ENCODE results near the gene ADCY10. TPM values are rescaled to one million over a fixed set of nuclear protein-coding genes. Genes with fewer than 3 reads are reported as not detected.
"Not testable (repeated sequence)": the region's sequence is repeated elsewhere in the genome, so short reads cannot be mapped to it uniquely, and the experiment has no call there.

ADCY10 gene
- total RNA-seq, 1 donor from 2014 or later, result 0.27 TPM

DNA sequence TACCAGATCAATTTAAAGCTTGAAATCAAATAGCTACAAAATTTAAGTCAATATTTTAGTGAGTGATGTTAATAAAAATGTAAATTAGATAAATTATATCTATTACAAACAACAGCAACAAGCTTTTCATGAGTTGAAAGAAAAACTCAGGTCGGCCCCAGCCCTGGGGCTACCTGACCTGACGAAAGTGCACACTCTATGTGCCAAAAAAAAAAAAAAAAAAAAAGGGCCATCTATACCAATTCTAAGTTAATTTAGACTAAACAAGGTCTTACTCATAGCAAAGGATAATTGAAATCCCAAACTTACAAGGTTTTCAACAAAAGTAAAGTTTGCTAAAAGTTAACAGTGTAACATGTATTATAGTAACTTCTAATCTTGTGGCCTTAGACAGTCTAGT is 47.6 kb downstream of the ADCY10 start:
- not testable (repeated sequence) for H3K36me3 ChIP-seq (ENCODE audit: insufficient read depth, low read length); H3K27me3 ChIP-seq (ENCODE audit: insufficient read depth, low read length); H4K20me1 ChIP-seq (ENCODE audit: insufficient read depth, low read length); H3K27ac ChIP-seq (ENCODE audit: low read depth, low read length); H3K27ac Mint-ChIP-seq (ENCODE audit: unreplicated experiment); H3K36me3 Mint-ChIP-seq (ENCODE audit: low read depth, unreplicated experiment); FAIRE-seq; H3K27me3 Mint-ChIP-seq (ENCODE audit: low read depth, unreplicated experiment); H3K4me1 Mint-ChIP-seq (ENCODE audit: low read depth, unreplicated experiment); H3K9me3 Mint-ChIP-seq (ENCODE audit: unreplicated experiment); H3K4me2 ChIP-seq (ENCODE audit: low read length); H3K9ac ChIP-seq (ENCODE audit: low read length); H3K4me3 ChIP-seq (ENCODE audit: insufficient read depth, low read depth, low read length); H3K9me3 ChIP-seq (ENCODE audit: insufficient read depth, low read depth, low read length); H3K4me1 ChIP-seq (ENCODE audit: insufficient read depth, low read length); H2AFZ ChIP-seq (ENCODE audit: low read depth, low read length); H3K79me2 ChIP-seq (ENCODE audit: insufficient read depth, low read length); DNase-seq (ENCODE audit: low read depth); H3K4me3 Mint-ChIP-seq (ENCODE audit: unreplicated experiment)

DNA sequence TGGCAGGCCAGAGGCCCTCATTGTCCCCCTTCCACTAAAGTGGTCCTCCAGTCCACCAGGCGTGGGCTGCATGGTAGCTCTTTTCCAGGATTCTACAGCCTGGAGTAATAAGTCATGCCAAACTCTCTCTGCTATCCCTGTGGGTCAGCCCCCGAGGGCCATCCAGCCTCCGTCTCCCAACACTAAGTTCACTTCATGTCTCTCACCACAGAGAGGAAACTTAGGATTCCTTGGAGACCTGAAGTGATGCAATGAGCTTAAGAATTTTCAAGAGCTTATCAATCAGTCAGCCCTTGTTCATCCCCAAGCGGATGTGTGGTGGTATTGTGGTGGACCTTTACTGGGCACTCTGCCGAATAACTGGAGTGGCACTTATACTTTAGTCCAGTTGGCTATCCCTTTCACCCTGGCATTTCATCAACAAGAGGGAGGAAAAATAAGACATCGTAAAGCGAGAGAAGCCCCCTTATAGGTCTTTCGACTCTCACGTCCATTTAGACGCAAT is 48.1 kb downstream of the ADCY10 start:
- not testable (repeated sequence) for H3K79me2 ChIP-seq (ENCODE audit: insufficient read depth, low read length); H3K4me2 ChIP-seq (ENCODE audit: low read length); H3K9me3 ChIP-seq (ENCODE audit: insufficient read depth, low read depth, low read length); H3K36me3 ChIP-seq (ENCODE audit: insufficient read depth, low read length); H2AFZ ChIP-seq (ENCODE audit: low read depth, low read length); H3K9ac ChIP-seq (ENCODE audit: low read length); FAIRE-seq; H3K27me3 Mint-ChIP-seq (ENCODE audit: low read depth, unreplicated experiment); H3K9me3 Mint-ChIP-seq (ENCODE audit: unreplicated experiment); H3K36me3 Mint-ChIP-seq (ENCODE audit: low read depth, unreplicated experiment); H3K4me3 Mint-ChIP-seq (ENCODE audit: unreplicated experiment); H3K4me3 ChIP-seq (ENCODE audit: insufficient read depth, low read depth, low read length); H3K27me3 ChIP-seq (ENCODE audit: insufficient read depth, low read length); H3K27ac ChIP-seq (ENCODE audit: low read depth, low read length); H4K20me1 ChIP-seq (ENCODE audit: insufficient read depth, low read length); H3K4me1 Mint-ChIP-seq (ENCODE audit: low read depth, unreplicated experiment); H3K4me1 ChIP-seq (ENCODE audit: insufficient read depth, low read length)
- DNase-seq (ENCODE audit: low read depth), result peak; percentile 13
- H3K27ac Mint-ChIP-seq (ENCODE audit: unreplicated experiment), result peak overlapping the region; percentile 30

DNA sequence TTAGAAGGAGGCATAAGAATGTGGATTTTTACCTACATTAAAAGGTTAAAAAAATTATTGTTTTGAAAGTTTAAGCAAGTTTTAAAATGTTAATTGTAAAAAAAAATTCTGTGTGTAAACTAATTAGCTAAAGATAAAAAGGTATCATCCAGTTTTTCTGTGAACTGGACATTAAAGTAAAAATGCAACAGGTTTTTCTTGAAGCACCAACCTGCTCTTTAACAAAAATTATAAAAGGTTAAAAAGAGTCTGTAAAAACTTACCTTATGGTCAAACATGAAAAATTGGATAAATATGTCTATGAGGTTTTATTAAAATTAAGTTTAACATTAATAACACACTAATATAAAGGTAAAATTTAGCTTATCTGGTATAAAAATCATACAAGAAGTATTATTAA is 48.7 kb downstream of the ADCY10 start:
- H3K4me3 Mint-ChIP-seq (ENCODE audit: unreplicated experiment); H3K4me1 Mint-ChIP-seq (ENCODE audit: low read depth, unreplicated experiment); FAIRE-seq; H3K9me3 Mint-ChIP-seq (ENCODE audit: unreplicated experiment); H3K79me2 ChIP-seq (ENCODE audit: insufficient read depth, low read length); H3K4me2 ChIP-seq (ENCODE audit: low read length); H3K9me3 ChIP-seq (ENCODE audit: insufficient read depth, low read depth, low read length); H3K27me3 ChIP-seq (ENCODE audit: insufficient read depth, low read length); H3K4me1 ChIP-seq (ENCODE audit: insufficient read depth, low read length); H3K27ac Mint-ChIP-seq (ENCODE audit: unreplicated experiment); H3K36me3 ChIP-seq (ENCODE audit: insufficient read depth, low read length); H3K9ac ChIP-seq (ENCODE audit: low read length); H4K20me1 ChIP-seq (ENCODE audit: insufficient read depth, low read length); H3K36me3 Mint-ChIP-seq (ENCODE audit: low read depth, unreplicated experiment); H3K27ac ChIP-seq (ENCODE audit: low read depth, low read length); DNase-seq (ENCODE audit: low read depth); H2AFZ ChIP-seq (ENCODE audit: low read depth, low read length); H3K4me3 ChIP-seq (ENCODE audit: insufficient read depth, low read depth, low read length); H3K27me3 Mint-ChIP-seq (ENCODE audit: low read depth, unreplicated experiment): not testable (repeated sequence)

DNA sequence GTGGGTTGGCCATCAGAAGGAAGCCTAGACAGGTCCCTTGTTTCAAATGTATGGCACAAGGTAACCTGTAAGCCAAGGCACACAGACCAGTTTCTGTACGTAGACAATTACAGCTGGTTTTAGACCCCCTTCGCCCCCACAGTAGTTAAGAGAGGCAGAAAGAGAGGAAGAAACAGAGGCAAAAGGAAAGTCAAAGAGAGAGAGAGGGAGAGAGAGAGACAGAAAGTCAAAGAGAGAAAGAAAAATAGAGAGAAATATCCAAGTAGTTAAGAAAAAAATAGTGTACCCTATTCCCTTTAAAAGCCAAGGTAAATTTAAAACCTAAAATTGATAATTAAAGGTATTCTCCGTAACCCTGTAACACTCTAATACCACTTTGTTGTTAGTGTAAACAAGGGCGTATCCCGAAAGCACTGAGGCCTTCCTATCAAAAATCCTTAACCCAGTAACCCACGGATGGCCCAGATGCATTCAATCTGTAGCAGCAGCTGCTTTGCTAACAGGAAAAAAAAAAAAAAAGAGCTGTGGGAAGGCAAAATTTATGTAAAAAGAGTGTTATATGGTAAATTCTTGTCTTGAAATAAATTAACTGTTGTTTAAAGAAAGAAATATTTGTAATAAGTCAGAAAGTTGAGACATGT is 49.4 kb downstream of the ADCY10 start:
- no peaks in the 10 kb centered on the region for H3K36me3 ChIP-seq (ENCODE audit: insufficient read depth, low read length)
- no peaks in the 10 kb centered on the region for H3K27me3 ChIP-seq (ENCODE audit: insufficient read depth, low read length)
- H3K36me3 Mint-ChIP-seq (ENCODE audit: low read depth, unreplicated experiment), result peaks cover 4% of the 10 kb centered on the region
- H3K4me2 ChIP-seq (ENCODE audit: low read length), result no peak overlapping the region
- no peaks in the 10 kb centered on the region for H3K4me1 ChIP-seq (ENCODE audit: insufficient read depth, low read length)
- no peaks in the 10 kb centered on the region for H4K20me1 ChIP-seq (ENCODE audit: insufficient read depth, low read length)
- no peak overlapping the region for H3K9ac ChIP-seq (ENCODE audit: low read length)
- H3K4me3 Mint-ChIP-seq (ENCODE audit: unreplicated experiment), result no peak overlapping the region
- H3K27ac ChIP-seq (ENCODE audit: low read depth, low read length), result no peak overlapping the region
- TF ChIP-seq, protein P1, sequence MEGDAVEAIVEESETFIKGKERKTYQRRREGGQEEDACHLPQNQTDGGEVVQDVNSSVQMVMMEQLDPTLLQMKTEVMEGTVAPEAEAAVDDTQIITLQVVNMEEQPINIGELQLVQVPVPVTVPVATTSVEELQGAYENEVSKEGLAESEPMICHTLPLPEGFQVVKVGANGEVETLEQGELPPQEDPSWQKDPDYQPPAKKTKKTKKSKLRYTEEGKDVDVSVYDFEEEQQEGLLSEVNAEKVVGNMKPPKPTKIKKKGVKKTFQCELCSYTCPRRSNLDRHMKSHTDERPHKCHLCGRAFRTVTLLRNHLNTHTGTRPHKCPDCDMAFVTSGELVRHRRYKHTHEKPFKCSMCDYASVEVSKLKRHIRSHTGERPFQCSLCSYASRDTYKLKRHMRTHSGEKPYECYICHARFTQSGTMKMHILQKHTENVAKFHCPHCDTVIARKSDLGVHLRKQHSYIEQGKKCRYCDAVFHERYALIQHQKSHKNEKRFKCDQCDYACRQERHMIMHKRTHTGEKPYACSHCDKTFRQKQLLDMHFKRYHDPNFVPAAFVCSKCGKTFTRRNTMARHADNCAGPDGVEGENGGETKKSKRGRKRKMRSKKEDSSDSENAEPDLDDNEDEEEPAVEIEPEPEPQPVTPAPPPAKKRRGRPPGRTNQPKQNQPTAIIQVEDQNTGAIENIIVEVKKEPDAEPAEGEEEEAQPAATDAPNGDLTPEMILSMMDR (IDR thresholded peaks at IDR 0.05; ENCODE audit: insufficient read depth, low read depth, low read length), result no peak
- TF ChIP-seq EZH2 (IDR thresholded peaks at IDR 0.05; ENCODE audit: insufficient read depth, low read length), result no peak
- no peak overlapping the region for H3K4me3 ChIP-seq (ENCODE audit: insufficient read depth, low read depth, low read length)
- no peaks in the 10 kb centered on the region for H3K79me2 ChIP-seq (ENCODE audit: insufficient read depth, low read length)
- H3K9me3 ChIP-seq (ENCODE audit: insufficient read depth, low read depth, low read length), result no peaks in the 10 kb centered on the region
- no peak overlapping the region for H3K27ac Mint-ChIP-seq (ENCODE audit: unreplicated experiment)
- no peak overlapping the region for H2AFZ ChIP-seq (ENCODE audit: low read depth, low read length)
- peaks cover 3% of the 10 kb centered on the region for H3K27me3 Mint-ChIP-seq (ENCODE audit: low read depth, unreplicated experiment)
- FAIRE-seq (no peak), DNase-seq (ENCODE audit: low read depth) (no peak)
- peaks cover 3% of the 10 kb centered on the region for H3K9me3 Mint-ChIP-seq (ENCODE audit: unreplicated experiment)
- H3K4me1 Mint-ChIP-seq (ENCODE audit: low read depth, unreplicated experiment), result no peaks in the 10 kb centered on the region
